NCI-H2029 treated with DMSO at 0.1 percent for 48 hours (cell line): ENCODE results near the gene NTNG2.
"Not testable (repeated sequence)": the region's sequence is repeated elsewhere in the genome, so short reads cannot be mapped to it uniquely, and the experiment has no call there.

ENCODE experiments used
- DNase-seq: peaks from one replicate; lab custom pipeline; 2025; lab: John Stamatoyannopoulos, UW

NTNG2 gene

GRCh38 chr9:132161743-132162184 is at the start of gene NTNG2:
NTNG2 (plus strand) TSS chr9:132162058; CDS start chr9:132166832, 4,774 bp downstream.
- no peak for DNase-seq

GRCh38 chr9:132114102-132114707 is 47.7 kb upstream of the NTNG2 start:
- DNase-seq = no peak

GRCh38 chr9:132116583-132116982 is 45.3 kb upstream of the NTNG2 start:
- no peak for DNase-seq

GRCh38 chr9:132117694-132118093 is 44.2 kb upstream of the NTNG2 start:
- no peak for DNase-seq

GRCh38 chr9:132121021-132121420 is 40.8 kb upstream of the NTNG2 start:
- DNase-seq = no peak

- DNase-seq = no peak
Observed at GRCh38 chr9:132124800-132125199, 37.1 kb upstream of the NTNG2 start.

- no peak for DNase-seq
Observed at GRCh38 chr9:132125361-132125760, 36.5 kb upstream of the NTNG2 start.

GRCh38 chr9:132125944-132126679 is 35.7 kb upstream of the NTNG2 start:
- DNase-seq = peak; percentile 63

GRCh38 chr9:132126680-132127236 is 35.1 kb upstream of the NTNG2 start:
- DNase-seq = no peak

GRCh38 chr9:132127888-132128534 is 33.8 kb upstream of the NTNG2 start:
- DNase-seq = no peak

- DNase-seq = no peak
Observed at GRCh38 chr9:132129535-132129934, 32.3 kb upstream of the NTNG2 start.

- not testable (repeated sequence) for DNase-seq
Observed at GRCh38 chr9:132134085-132134484, 27.8 kb upstream of the NTNG2 start.

- no peak for DNase-seq
Observed at GRCh38 chr9:132135456-132135855, 26.4 kb upstream of the NTNG2 start.

- DNase-seq = no peak
Observed at GRCh38 chr9:132136151-132136780, 25.6 kb upstream of the NTNG2 start.

- peak; percentile 37 for DNase-seq
Observed at GRCh38 chr9:132141344-132141947, 20.4 kb upstream of the NTNG2 start.

- DNase-seq = no peak
Observed at GRCh38 chr9:132141948-132142594, 19.8 kb upstream of the NTNG2 start.

GRCh38 chr9:132142924-132143323 is 18.9 kb upstream of the NTNG2 start:
- DNase-seq = no peak

- DNase-seq = no peak
Observed at GRCh38 chr9:132143359-132143758, 18.5 kb upstream of the NTNG2 start.

- no peak for DNase-seq
Observed at GRCh38 chr9:132144708-132145365, 17.0 kb upstream of the NTNG2 start.

- no peak for DNase-seq
Observed at GRCh38 chr9:132146039-132146438, 15.8 kb upstream of the NTNG2 start.

GRCh38 chr9:132146575-132146974 is 15.3 kb upstream of the NTNG2 start:
- DNase-seq = no peak
